ENCODE results near the gene LRRC58. TPM values are rescaled to one million over a fixed set of nuclear protein-coding genes. Genes with fewer than 3 reads are reported as not detected.

The LRRC58 gene
- total RNA-seq, 1 donor from 2014 or later: 25.0 TPM

DNA sequence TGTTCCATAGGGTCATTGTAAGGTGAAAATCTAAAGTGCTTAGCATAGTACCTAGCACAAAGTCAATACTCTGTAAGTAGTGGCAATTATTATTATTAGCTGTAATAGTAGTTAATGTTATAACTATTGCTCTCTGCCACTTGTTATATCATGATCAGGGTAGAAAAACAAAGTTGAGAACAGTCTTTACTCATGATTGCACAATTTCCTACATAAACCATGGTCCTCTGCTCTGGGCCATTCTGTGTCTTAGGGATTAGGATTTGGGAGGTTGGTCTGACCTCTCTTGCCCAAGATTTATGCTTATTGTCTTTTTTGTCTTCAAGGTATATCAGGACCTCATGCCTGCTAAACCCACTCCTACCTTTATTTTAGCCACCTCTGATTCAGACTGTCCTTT is 4.3 kb upstream of the LRRC58 start:
- no peak overlapping the region for H3K4me3 ChIP-seq

DNA sequence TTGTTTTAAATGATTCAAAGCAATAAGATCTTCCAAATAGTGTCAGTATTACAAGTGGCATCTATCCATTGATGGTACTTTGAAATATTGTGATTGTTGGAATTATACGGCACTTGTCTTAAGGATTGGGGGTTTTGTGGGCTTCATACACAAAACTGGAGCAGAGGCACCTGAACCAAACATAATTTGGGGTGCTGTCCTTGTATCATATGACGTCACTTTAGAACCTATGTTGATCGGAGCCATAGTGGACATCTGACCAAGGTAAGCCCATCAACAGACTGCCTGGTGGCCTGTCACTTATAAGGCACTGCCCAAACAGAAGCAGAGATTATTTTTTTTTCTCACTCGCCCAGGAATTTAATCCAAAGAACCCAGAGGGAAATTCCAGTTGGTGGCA is 2.9 kb upstream of the LRRC58 start:
- Histone ChIP-seq H3K27me3 (no peaks in the 10 kb centered on the region), H3K9me3 (no peaks in the 10 kb centered on the region), H3K4me1 (peaks cover 25% of the 10 kb centered on the region), H3K36me3 (no peaks in the 10 kb centered on the region), H3K27ac (no peak overlapping the region), H3K4me3 (no peak overlapping the region)
- TF ChIP-seq POLR2A (IDR thresholded peaks at IDR 0.05) (no peak), POLR2AphosphoS5 (IDR thresholded peaks at IDR 0.05; ENCODE audit: insufficient read depth in 1 of 2, low read depth in 1 of 2) (no peak)
- TF ChIP-seq, protein P1, sequence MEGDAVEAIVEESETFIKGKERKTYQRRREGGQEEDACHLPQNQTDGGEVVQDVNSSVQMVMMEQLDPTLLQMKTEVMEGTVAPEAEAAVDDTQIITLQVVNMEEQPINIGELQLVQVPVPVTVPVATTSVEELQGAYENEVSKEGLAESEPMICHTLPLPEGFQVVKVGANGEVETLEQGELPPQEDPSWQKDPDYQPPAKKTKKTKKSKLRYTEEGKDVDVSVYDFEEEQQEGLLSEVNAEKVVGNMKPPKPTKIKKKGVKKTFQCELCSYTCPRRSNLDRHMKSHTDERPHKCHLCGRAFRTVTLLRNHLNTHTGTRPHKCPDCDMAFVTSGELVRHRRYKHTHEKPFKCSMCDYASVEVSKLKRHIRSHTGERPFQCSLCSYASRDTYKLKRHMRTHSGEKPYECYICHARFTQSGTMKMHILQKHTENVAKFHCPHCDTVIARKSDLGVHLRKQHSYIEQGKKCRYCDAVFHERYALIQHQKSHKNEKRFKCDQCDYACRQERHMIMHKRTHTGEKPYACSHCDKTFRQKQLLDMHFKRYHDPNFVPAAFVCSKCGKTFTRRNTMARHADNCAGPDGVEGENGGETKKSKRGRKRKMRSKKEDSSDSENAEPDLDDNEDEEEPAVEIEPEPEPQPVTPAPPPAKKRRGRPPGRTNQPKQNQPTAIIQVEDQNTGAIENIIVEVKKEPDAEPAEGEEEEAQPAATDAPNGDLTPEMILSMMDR (IDR thresholded peaks at IDR 0.05): no peak
- intact Hi-C loops (cut with DNase I): no loop called here
- no peak for DNase-seq (ENCODE audit: extremely low spot score in 2 of 2)

More for the DNA sequence above, 4.3 kb upstream of the LRRC58 start:
- no peaks in the 10 kb centered on the region for H3K9me3 ChIP-seq
- H3K27ac ChIP-seq: no peak overlapping the region
- no peaks in the 10 kb centered on the region for H3K36me3 ChIP-seq
- peaks cover 15% of the 10 kb centered on the region for H3K4me1 ChIP-seq
- intact Hi-C loops (cut with DNase I): no loop called here
- DNase-seq (ENCODE audit: extremely low spot score in 2 of 2): no peak
- H3K27me3 ChIP-seq: no peaks in the 10 kb centered on the region
- TF ChIP-seq POLR2AphosphoS5 (IDR thresholded peaks at IDR 0.05; ENCODE audit: insufficient read depth in 1 of 2, low read depth in 1 of 2) (no peak), POLR2A (IDR thresholded peaks at IDR 0.05) (no peak)

DNA sequence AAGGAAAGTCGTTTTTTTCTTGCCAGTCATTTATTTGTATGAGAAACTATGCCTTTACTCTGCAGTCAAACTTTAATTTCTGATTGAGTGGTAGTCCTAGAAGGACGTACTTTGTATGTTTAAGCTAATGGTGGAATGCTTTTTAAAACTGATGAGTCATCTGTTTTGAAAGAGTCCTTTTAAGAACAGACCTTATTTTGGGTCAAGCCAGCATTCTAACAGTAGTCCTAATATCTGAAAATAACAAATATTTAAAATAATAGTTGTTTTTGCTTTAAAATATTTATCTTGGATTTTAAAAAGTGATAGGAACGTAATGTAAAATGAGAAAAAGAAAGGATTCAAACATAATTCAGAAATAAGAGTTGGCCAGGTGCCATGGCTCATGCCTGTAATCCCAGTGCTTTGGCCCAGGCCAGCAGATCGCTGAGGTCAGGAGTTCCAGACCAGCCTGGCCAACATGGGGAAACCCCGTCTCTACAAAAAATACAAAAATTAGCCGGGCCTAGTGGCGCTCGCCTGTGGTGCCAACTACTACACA is 1.3 kb upstream of the LRRC58 start:
- Histone ChIP-seq H3K27ac (peak overlapping the region; percentile 94), H3K27me3 (no peaks in the 10 kb centered on the region), H3K36me3 (no peaks in the 10 kb centered on the region), H3K4me1 (peaks cover 41% of the 10 kb centered on the region), H3K9me3 (no peaks in the 10 kb centered on the region), H3K4me3 (peak overlapping the region in 1 of 2 donors; percentile 76)
- intact Hi-C loops (cut with DNase I): no loop called here
- DNase-seq (ENCODE audit: extremely low spot score in 2 of 2): no peak
- TF ChIP-seq, protein P1 (IDR thresholded peaks at IDR 0.05): no peak

DNA sequence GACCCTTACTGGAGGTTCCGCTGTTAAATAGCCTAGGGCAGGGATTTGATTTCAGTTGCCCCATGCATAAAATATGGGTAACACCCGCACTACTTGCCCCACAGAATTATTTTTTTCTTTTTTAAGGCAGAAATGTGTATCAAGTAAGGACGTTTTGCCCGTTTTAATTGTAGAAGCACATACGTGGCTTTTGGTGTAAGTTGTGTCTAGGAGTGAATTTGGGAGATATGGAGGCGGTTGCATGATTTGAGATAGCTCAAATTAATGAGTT is 636 bp upstream of the LRRC58 start:
- intact Hi-C loops (cut with DNase I): loop anchor here (5.0 kb wide), 1 partner anchor 68 kb away; no protein-coding TSS in a partner anchor
- peak overlapping the region; percentile 94 for H3K27ac ChIP-seq
- no peaks in the 10 kb centered on the region for H3K27me3 ChIP-seq
- TF ChIP-seq POLR2A (IDR thresholded peaks at IDR 0.05) (no peak), POLR2AphosphoS5 (IDR thresholded peaks at IDR 0.05; ENCODE audit: insufficient read depth in 1 of 2, low read depth in 1 of 2) (no peak)
- TF ChIP-seq, protein P1 (IDR thresholded peaks at IDR 0.05): no peak
- H3K4me1 ChIP-seq: peaks cover 47% of the 10 kb centered on the region
- H3K9me3 ChIP-seq: no peaks in the 10 kb centered on the region
- H3K4me3 ChIP-seq: peak overlapping the region; percentile 65 to 76
- no peak for DNase-seq (ENCODE audit: extremely low spot score in 2 of 2)
- H3K36me3 ChIP-seq: no peaks in the 10 kb centered on the region

DNA sequence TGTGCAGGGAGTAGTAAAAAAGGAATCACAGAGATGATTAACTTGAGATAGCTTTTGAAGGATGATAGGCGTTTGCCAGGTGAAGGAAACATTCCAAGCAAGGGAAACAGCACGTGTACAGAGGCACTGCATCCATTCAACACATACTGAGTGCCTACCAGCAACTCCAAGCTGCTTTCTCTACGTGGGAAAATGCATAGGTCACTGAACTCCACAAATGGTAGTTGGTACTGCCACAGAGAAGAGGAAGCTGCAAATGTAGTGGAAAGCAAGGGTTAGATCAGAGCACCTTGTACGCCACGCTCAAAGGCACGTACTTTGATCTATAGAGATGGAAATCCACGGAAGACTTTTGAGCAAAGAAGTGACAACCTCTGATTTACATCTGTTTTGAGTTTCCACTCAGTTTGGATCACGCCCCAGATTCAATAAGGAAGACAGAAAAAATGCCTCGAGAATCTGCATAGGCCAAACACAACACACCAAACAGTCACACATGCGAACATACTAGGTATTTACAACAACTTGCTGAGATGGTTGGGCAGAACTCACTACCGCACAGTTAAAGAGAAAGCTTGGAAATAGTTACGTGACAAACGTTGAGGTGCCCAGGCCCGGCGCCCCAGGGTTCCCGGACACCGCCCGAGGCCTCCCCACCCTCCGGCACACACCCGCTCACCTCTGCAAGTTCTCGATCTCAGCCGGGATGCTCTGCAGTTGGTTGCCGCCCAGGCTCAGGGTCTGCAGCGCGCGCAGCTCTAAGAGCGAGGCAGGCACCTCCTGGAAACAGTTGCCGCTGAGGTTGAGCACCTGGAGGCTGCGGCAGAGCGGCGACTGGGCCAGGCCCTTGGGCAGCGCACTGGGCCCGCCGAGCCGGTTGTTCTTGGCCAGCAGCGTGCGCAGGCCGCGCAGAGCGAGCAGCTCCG is 826 bp downstream of the LRRC58 start:
- TF ChIP-seq, protein P1 (IDR thresholded peaks at IDR 0.05): no peak
- no peak for TF ChIP-seq POLR2A (IDR thresholded peaks at IDR 0.05)
- TF ChIP-seq POLR2AphosphoS5 (IDR thresholded peaks at IDR 0.05; ENCODE audit: insufficient read depth in 1 of 2, low read depth in 1 of 2): no peak
- intact Hi-C loops (cut with DNase I): loop anchor here (5.0 kb wide), 1 partner anchor 69 kb away; no protein-coding TSS in a partner anchor
- no peaks in the 10 kb centered on the region for H3K9me3 ChIP-seq
- H3K36me3 ChIP-seq: no peaks in the 10 kb centered on the region
- no peaks in the 10 kb centered on the region for H3K27me3 ChIP-seq
- H3K4me1 ChIP-seq: peaks cover 47% of the 10 kb centered on the region
- H3K27ac ChIP-seq: peak overlapping the region; percentile 94
- DNase-seq (ENCODE audit: extremely low spot score in 2 of 2): no peak
- H3K4me3 ChIP-seq: peak overlapping the region; percentile 65 to 76
